Breast epithelium (tissue), 3 donors: ENCODE results near the gene ANGEL1.

ENCODE experiments used
- CTCF ChIP-seq, 3 donors: fragments of 450-650 bp; IDR thresholded peaks; one replicate each; pipeline ENCODE4 v1.5.1; 2016 to 2017; ENCODE audit warnings: antibody characterized with exemption in 3 of 3, mild to moderate bottlenecking in 3 of 3, moderate library complexity in 3 of 3
- POLR2A ChIP-seq: fragments of 450-650 bp; IDR thresholded peaks from one replicate; pipeline ENCODE4 v1.6.1; 2016; ENCODE audit warnings: antibody characterized with exemption, mild to moderate bottlenecking, moderate library complexity

- TF ChIP-seq CTCF (IDR thresholded peaks at IDR 0.05) (no peak), POLR2A (no peak)
Measured at GRCh38 chr14:76777721-76778120, 35.0 kb downstream of the ANGEL1 start.
